Measurements from ENCODE around the gene RNF8.
"Not testable (repeated sequence)": the region's sequence is repeated elsewhere in the genome, so short reads cannot be mapped to it uniquely, and the experiment has no call there.

Gene RNF8

GRCh38 chr6:37393381-37393929 is 39.7 kb downstream of the RNF8 start:
- DNase-seq = no peak

DNA sequence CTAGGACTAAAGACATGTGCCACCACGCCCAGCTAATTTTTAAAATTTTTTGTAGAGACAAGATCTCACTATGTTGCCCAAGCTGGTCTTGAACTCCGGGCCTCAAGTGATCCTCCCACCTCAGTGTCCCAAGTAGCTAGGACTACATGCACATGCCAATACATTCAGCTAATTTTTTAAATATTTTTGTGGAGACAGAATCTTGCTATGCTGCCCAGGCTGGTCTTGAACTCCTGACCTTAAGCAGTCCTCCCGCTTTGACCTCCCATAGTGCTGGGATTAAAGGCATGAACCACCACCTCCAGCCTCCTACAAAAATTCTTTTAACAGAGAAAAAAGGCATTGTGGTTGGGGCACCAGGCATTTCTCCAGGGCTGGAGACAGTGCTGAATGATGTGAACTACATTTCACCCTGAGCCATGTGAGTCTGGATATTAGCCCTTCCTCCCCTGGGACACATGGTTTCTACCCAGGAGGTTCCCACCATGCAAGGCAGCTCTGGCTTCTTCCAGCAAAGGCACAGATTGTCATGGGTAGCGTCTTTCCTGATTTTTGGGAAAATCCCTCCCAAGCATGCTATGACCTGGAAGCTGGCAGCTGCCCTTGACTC is 42.9 kb downstream of the RNF8 start:
- DNase-seq = no peak

DNA sequence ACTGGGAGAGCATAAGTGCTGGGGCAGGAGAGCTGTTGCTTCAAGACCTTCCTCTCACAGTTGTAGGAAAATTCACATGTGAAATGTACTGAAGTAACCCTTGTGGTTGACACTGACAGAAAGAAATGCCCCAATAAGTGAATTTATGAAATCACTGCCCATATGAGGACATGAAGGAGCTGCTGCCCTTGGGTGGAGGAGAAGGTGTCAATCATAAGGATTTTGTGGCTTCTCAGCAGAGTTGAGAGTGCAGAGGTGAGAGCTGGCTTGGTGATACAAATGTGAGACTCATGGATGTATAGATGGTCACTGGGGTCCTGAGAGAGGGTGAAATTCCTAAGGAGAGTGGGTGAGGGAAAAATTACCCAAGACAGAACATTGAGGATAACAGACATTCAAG is 45.3 kb downstream of the RNF8 start:
- no peak for DNase-seq

DNA sequence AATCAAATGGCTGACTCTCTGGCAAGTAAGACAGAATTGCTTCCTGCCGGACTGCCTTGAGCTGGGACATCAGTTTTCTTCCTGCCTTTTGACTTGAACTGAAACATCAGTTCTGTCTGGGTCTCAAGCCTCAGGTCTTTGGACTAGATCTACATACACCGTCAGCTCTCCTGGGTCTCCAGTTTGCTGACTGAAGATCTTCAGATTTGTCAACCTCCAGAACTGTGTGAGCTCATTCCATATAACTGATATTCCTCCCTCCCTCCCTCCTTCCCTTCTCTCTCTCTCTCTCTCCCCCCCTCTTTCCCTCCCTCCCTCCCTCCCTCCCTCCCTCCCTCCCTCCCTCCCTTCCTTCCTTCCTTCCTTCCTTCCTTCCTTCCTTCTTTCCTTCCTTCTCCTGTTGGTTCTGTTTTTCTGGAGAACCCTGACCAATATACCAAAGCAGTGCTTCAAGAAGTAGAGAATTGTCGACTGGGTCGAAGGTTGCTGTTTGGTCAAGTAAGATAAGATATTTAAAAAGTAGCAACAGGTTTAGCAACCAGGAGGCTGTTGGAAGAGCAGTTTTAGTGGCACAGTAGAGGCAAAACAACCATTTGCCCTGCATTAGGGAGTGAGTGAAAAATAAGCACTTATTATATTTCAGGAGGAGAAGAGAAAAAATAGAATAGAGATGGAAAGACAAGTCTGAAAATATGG is 46.2 kb downstream of the RNF8 start:
- DNase-seq = no peak

- DNase-seq = not testable (repeated sequence)
These were observed 47.9 kb downstream of the RNF8 start for GRCh38 chr6:37401658-37402057.

DNA sequence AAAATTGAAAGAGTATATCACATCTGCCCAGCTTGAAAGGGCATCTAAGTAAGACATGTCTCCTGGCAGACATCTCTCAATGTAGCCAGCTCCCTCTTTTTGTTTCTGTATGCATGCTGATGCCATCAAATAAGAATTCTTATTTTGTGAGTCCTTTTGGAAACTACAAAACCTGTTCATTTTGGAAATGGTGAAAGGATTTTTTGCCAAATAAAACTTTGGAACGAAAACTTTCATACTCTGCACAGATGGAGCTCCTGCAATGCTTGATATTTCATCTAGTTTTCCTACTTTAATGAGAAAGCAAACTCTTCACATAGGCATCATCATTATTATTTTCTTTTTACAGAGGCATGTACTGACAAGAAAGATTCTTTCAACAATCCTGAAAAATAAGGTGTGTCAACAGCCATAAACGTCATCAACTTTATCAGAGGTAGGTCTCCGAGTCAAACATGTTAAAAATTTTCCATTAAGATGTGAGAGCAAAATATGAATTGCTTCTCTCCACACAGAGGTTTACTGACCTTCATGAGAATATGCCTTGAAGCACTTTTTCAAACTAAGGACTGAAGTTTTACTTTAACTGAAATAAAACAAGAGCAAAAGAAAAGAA is 53.1 kb downstream of the RNF8 start:
- no peak for DNase-seq

- no peak for DNase-seq
These were observed 54.2 kb downstream of the RNF8 start for GRCh38 chr6:37407948-37408347.

DNA sequence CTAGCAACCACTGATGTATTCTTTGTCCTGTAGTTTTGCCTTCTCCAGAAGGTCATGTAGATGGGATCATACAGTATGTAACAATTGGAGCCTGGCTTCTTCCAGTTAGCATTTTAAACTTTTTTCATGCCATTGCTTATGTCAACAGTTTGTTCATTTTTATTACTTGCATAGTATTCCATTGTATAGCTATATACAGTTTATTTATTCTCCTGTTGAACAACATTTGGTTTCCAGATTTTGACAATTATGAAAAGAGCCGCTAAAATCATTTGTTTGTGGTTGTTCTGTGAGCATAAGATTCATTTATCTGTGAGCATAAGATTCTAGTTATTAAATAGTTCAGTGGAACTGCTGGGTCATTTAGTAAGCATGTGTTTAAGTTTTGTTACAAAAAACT is 55.7 kb downstream of the RNF8 start:
- DNase-seq = no peak

DNA sequence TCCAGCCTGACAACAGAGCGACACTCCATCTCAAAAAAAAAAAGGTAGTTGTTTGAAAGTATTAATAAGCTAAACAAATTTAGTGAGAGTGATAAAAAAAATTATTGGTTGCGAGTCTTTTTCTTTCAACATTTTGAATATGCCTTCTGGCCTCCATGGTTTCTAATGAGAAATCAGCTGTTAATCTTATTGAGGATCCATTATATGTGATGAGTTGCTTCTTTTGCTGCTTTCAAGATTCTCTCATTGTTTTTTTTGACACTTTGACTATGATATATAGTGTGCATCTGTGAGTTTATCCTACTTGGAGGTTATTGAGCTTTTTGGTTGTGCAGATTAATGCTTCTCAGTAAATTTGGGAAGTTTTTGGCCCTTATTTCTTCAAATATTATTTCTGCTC is 63.6 kb downstream of the RNF8 start:
- no peak for DNase-seq

DNA sequence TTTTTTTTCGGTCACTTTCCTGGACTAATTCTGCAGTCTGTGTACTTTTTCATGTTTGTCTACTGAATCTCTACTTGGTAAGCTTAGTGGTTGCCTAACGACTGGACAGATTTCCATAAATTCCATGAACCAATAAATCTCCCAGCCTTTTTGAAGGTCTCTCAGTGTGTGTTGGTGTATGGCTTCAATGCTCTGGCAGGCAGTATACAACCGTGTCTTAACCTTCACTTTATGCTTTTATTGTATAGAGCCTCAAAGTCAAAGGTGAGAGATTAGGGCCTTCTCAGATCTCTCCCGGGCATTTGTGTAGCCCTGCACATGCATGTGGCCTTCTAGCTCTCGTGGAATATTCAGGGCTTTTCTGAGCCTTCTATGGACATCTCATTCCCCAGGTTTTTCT is 64.9 kb downstream of the RNF8 start:
- no peak for DNase-seq

DNA sequence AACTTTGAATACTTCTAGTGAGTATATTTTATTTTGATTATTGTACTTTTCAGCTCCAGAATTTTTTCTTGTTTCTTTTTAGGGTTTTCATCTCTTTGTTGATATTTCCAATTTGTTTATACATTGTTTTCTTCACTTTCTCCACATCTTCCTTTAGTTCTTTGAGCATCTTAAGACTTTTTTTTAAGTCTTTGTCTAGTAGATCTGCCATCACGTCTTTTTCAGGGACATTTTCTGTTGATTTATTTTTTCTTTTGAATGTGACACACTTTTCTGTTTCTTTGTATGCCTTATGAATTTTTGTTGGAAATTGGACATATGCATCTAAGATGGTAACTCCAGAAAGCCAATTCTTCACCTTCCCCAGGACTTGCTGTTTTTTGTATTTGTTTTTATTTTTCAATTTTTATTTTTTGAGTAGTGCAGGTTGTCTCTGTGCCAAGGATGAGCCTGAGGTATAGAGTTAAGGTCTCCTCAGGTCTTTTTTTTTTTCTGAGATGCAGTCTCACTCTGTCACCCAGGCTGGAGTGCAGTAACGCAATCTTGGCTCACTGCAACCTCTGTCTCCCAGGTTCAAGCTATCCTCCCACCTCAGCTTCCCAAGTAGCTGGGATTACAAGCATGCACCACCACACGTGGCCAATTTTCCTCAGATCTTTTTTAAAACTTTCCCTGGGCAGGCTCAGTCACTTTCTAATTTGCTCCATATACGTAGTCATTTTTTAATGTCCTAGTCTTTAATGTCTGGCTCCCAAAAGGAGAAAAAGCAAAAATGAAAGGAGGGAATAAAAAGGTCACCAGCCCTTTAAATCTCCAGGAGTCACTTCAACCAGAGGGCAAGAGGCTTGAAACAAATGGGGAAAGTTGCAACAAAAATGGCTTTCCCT is 72.5 kb downstream of the RNF8 start:
- DNase-seq = no peak

GRCh38 chr6:37426945-37427510 is 73.2 kb downstream of the RNF8 start:
- DNase-seq = no peak

- DNase-seq = no peak
These were observed 75.6 kb downstream of the RNF8 start for GRCh38 chr6:37429352-37429750.

DNA sequence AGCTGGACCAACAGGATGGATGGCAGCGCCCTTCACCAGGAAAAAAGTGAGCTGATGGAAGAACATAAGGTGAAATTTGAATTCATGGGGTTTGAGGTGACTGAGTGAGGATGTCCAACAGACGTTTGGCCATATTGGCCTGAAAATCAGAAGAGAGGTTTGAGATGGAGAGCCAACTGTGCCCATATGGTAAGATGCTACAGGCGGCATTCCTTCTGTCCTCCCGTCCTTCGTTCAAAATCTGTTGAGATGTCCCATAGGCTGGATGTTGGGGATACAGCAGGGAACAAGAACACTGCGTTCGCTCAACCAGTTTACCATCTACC is 78.8 kb downstream of the RNF8 start:
- peak in 4 of 58 donors; percentile 25 to 61 (median 36) for DNase-seq

DNA sequence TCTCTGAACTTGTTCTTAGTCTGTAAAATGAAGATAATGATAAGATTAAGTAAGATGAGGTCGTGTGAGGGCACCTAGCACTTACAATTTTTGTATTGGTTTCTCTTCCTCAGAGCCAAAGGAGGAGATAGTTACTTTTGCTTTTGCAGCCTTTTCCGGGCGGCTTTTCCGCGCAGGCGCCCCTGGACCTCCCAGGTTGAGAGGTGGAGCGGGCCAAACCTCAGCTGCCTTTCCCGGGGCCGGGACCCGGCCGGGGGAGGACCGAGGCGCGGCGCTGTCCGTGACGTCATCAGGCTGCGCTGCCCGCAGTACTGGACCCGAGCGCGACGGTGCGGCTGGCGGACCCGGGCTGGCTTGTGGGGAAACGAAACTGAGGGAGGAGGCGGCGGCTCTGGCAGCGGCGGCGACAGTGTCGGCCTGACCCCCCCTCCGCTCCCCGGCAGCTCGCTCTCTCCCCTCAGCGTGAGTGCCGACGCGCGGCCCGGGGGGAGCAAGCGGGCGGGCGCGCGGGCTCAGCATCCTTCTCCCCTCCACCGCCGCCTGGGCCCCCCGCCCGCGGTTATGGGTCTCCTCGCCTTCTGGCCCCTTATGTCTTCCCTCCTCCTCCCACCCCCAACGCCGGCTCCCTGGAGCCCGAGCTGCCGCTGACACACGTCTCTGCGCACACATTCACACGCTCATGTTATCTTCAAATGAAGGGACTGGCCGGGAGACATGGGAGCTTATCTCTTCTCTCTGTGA is 79.3 kb downstream of the RNF8 start, which contains the start of gene CMTR1:
Gene CMTR1 (plus strand): TSS at position 306 of the 741 bp plus-strand sequence. CDS start 2,409 bp downstream, outside the sequence.
- peak in 57 of 58 donors; percentile 40 to 94 (median 86) for DNase-seq

DNA sequence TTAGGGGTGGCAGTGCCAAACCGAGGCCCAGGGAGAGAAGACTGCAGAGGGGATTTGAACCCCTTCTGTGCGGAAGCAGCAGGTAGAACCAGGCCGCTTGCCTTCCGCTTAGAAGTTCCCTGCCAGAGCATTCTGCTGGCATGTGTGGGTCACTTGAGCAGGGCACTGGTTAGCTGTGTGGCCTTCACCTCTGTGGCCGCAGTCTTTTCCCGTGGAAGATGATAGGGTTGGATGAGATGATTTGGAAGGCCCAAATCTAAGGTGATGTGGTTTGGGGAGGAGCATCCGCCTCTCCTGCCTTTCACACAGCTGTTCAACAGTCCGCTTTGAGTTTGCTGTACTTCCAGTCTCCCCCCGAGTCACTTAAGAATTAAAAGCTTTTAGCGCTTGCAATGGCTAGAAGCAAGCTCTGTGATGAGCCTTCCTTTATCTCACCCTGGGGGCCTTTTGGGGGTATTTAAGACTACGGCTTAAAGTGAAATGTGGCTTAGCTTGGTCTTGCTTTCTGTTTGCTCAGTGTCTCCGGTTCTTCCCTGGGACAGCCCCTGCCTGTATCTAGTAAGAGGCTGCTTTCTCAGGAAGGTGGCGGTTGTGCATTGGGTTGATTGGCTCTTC is 80.0 kb downstream of the RNF8 start:
- DNase-seq = peak in 18 of 58 donors; percentile 21 to 67 (median 44)

GRCh38 chr6:37435373-37435772 is 81.6 kb downstream of the RNF8 start:
- DNase-seq = no peak

GRCh38 chr6:37435816-37436215 is 82.0 kb downstream of the RNF8 start:
- no peak for DNase-seq

DNA sequence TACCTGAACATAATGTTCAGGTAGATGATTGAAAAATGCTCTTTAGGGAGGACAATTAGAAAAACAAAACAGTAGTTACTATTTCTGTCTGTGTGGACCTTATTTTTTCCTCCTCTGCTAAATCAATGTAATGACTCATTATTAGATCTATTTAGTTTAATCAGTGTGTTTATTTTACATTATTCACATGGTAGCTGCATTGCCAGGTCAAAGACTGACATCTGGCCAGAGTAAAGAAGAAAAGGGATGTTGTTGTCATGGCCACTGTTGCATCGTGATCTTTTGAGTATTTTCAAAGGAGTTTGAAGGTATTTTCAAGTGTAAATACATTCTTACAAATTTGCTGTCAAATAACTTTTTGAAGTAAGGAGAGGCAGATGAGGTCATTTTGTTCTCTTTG is 85.1 kb downstream of the RNF8 start:
- no peak for DNase-seq

DNA sequence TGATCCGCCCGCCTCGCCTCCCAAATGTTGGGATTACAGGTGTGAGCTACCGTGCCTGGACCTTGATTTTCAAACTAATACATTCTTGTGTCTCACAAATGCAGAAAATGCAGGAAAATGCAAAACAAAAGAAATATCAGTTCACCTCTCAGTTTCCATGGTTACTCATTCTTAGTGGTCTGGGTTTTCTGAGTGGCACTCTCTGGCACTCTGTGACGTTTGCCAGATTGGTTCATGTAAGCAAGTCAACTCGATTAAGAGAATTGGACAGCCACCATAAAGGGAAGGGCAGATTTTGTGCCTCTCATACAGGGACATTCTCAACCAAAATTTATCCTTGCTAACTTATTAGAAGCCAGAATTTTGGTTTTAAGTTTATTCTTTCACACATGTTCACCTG is 87.9 kb downstream of the RNF8 start:
- DNase-seq = no peak
